Tibial nerve (tissue), 4 donors: ENCODE results near the gene AADAT.

ENCODE experiments used
- CTCF ChIP-seq, 5 experiments: fragments of 200-600 bp in 3 of 5; fragments of 450-650 bp in 2 of 5; sonication (generic) in 3 of 5; IDR thresholded peaks; one replicate each; pipeline ENCODE4 v1.5.1; 2016 to 2019; ENCODE audit warnings: antibody characterized with exemption in 5 of 5, mild to moderate bottlenecking in 3 of 5, moderate library complexity in 2 of 5
- EP300 ChIP-seq, 2 donors: sonication (generic); formaldehyde crosslinking; IDR thresholded peaks; one replicate each; pipeline ENCODE4 v1.6.1; 2017; ENCODE audit warnings: antibody characterized with exemption in 2 of 2, mild to moderate bottlenecking in 1 of 2
- POLR2A ChIP-seq, 2 donors: fragments of 450-650 bp; IDR thresholded peaks; one replicate each; pipeline ENCODE4 v1.6.1; 2017; ENCODE audit warnings: antibody characterized with exemption in 2 of 2, mild to moderate bottlenecking in 2 of 2, moderate library complexity in 2 of 2

- TF ChIP-seq CTCF (IDR thresholded peaks at IDR 0.05), result no peak
- TF ChIP-seq POLR2A (IDR thresholded peaks at IDR 0.05), result no peak
- no peak for TF ChIP-seq EP300 (IDR thresholded peaks at IDR 0.05)
Measured at GRCh38 chr4:170106900-170107299, 17.1 kb upstream of the AADAT start.
